Peyer's patch (tissue), 4 donors: ENCODE measurements around the gene GUCA1A.
"Not testable (repeated sequence)": the region's sequence is repeated elsewhere in the genome, so short reads cannot be mapped to it uniquely, and the experiment has no call there.

Experiments
- CTCF ChIP-seq, 6 experiments: fragments of 450-650 bp in 4 of 6; fragments of 200-600 bp in 2 of 6; sonication (generic) in 1 of 6; IDR thresholded peaks; one replicate each; pipeline ENCODE4 v1.5.1; 2017 to 2019; ENCODE audit warnings: antibody characterized with exemption in 6 of 6, mild to moderate bottlenecking in 3 of 6, moderate library complexity in 1 of 6
- POLR2A ChIP-seq, 2 donors: fragments of 450-650 bp; IDR thresholded peaks; one replicate each; pipeline ENCODE4 v1.5.1; 2017; ENCODE audit warnings: antibody characterized with exemption in 2 of 2, mild to moderate bottlenecking in 2 of 2, moderate library complexity in 2 of 2

- TF ChIP-seq CTCF, POLR2A (IDR thresholded peaks at IDR 0.05): not testable (repeated sequence)
These were observed 3.4 kb upstream of the GUCA1A start for GRCh38 chr6:42169780-42170179.
